H9 (cell line): ENCODE data around the gene RBM33. TPM values are rescaled to one million over a fixed set of nuclear protein-coding genes. Genes with fewer than 3 reads are reported as not detected.

Experiments used
- DNase-seq: peaks from one replicate; pipeline ENCODE4 v3.0.0-alpha.2; 2017
- H2AFZ ChIP-seq: one replicate; pipeline ENCODE4 v1.6.1; 2013; ENCODE audit warnings: mild to moderate bottlenecking, low read length, control low read depth, moderate library complexity
- H2AK5ac ChIP-seq: 2 replicates; pipeline ENCODE4 v1.6.1; 2013; ENCODE audit warnings: low read length, control low read depth, mixed read lengths; ENCODE audit not compliant: insufficient read length
- H2BK120ac ChIP-seq: one replicate; pipeline ENCODE4 v1.6.1; 2013; ENCODE audit warnings: low read depth, mild to moderate bottlenecking, low read length, control low read depth, inconsistent platforms; ENCODE audit not compliant: poor library complexity, severe bottlenecking
- H2BK12ac ChIP-seq: 2 replicates; pipeline ENCODE4 v1.6.1; 2013; ENCODE audit warnings: low read length, control low read depth, mixed read lengths, low read depth; ENCODE audit not compliant: insufficient read length
- H2BK15ac ChIP-seq: 2 replicates; pipeline ENCODE4 v1.6.1; 2013; ENCODE audit warnings: low read depth, low read length, control low read depth
- H2BK20ac ChIP-seq: one replicate; pipeline ENCODE4 v1.6.1; 2013; ENCODE audit warnings: low read depth, mild to moderate bottlenecking, low read length, control low read depth, inconsistent platforms; ENCODE audit not compliant: poor library complexity, severe bottlenecking
- H2BK5ac ChIP-seq: 2 replicates; pipeline ENCODE4 v1.6.1; 2013; ENCODE audit warnings: low read length, control low read depth, mixed read lengths; ENCODE audit not compliant: insufficient read length
- H3K14ac ChIP-seq: 2 replicates; pipeline ENCODE4 v1.6.1; 2013; ENCODE audit warnings: low read length, control low read depth; ENCODE audit not compliant: insufficient read depth
- H3K18ac ChIP-seq: 2 replicates; pipeline ENCODE4 v1.6.1; 2013; ENCODE audit warnings: low read depth, mild to moderate bottlenecking, mixed read lengths, low read length, control low read depth; ENCODE audit not compliant: insufficient read length
- H3K23ac ChIP-seq: 2 replicates; pipeline ENCODE4 v1.6.1; 2013; ENCODE audit warnings: low read length, control low read depth, mixed read lengths, low read depth; ENCODE audit not compliant: insufficient read length
- H3K23me2 ChIP-seq: 2 replicates; pipeline ENCODE4 v1.6.1; 2013; ENCODE audit warnings: low read depth, mild to moderate bottlenecking, mixed read lengths, low read length, control low read depth; ENCODE audit not compliant: insufficient read length, poor library complexity, severe bottlenecking
- H3K27ac ChIP-seq: 2 replicates; pipeline ENCODE4 v1.5.1; 2013; ENCODE audit warnings: low read length, control low read depth, mixed read lengths, low read depth; ENCODE audit not compliant: insufficient read length
- H3K27me3 ChIP-seq: 2 replicates; pipeline ENCODE4 v1.6.1; 2013; ENCODE audit warnings: low read length, control low read depth, inconsistent platforms; ENCODE audit not compliant: insufficient read depth
- H3K4ac ChIP-seq: 2 replicates; pipeline ENCODE4 v1.6.1; 2013; ENCODE audit warnings: low read depth, mild to moderate bottlenecking, control low read depth, inconsistent platforms, low read length, moderate library complexity
- H3K4me1 ChIP-seq: 2 replicates; pipeline ENCODE4 v1.6.1; 2013; ENCODE audit warnings: low read length, control low read depth, inconsistent platforms; ENCODE audit not compliant: insufficient read depth
- H3K4me2 ChIP-seq: 2 replicates; pipeline ENCODE4 v1.6.1; 2013; ENCODE audit warnings: low read length, control low read depth, mixed read lengths; ENCODE audit not compliant: insufficient read length, insufficient read depth
- H3K56ac ChIP-seq: 2 replicates; pipeline ENCODE4 v1.6.1; 2013; ENCODE audit warnings: low read depth, mild to moderate bottlenecking, mixed read lengths, low read length, control low read depth; ENCODE audit not compliant: insufficient read length
- H3K79me1 ChIP-seq: 2 replicates; pipeline ENCODE4 v1.6.1; 2013; ENCODE audit warnings: low read depth, mild to moderate bottlenecking, moderate library complexity, low read length, control low read depth, inconsistent platforms; ENCODE audit not compliant: insufficient read depth, poor library complexity, severe bottlenecking
- H3K79me2 ChIP-seq: 2 replicates; pipeline ENCODE4 v1.6.1; 2013; ENCODE audit warnings: low read length, control low read depth, inconsistent platforms; ENCODE audit not compliant: insufficient read depth
- H3K9ac ChIP-seq: 2 replicates; pipeline ENCODE4 v1.6.1; 2013; ENCODE audit warnings: low read length, control low read depth, mixed read lengths; ENCODE audit not compliant: insufficient read length; ENCODE audit errors: extremely low read depth
- H3K9me3 ChIP-seq: one replicate; pipeline ENCODE4 v1.6.1; 2013; ENCODE audit warnings: low read depth, low read length, inconsistent platforms; ENCODE audit not compliant: control insufficient read depth
- H3T11ph ChIP-seq: one replicate; pipeline ENCODE4 v1.6.1; 2013; ENCODE audit warnings: mild to moderate bottlenecking, low read length, control low read depth, inconsistent platforms
- H4K20me1 ChIP-seq: one replicate; pipeline ENCODE4 v1.6.1; 2013; ENCODE audit not compliant: control insufficient read depth, insufficient read length, insufficient read depth
- H4K5ac ChIP-seq: 2 replicates; pipeline ENCODE4 v1.6.1; 2013; ENCODE audit warnings: low read depth, mild to moderate bottlenecking, mixed read lengths, low read length, control low read depth; ENCODE audit not compliant: insufficient read length
- H4K8ac ChIP-seq: replicated peaks from 2 replicates; pipeline ENCODE4 v1.6.1; 2013; ENCODE audit warnings: low read length, control low read depth, mixed read lengths, low read depth; ENCODE audit not compliant: insufficient read length
- H4K91ac ChIP-seq: 2 replicates; pipeline ENCODE4 v1.6.1; 2013; ENCODE audit warnings: low read depth, mild to moderate bottlenecking, moderate library complexity, mixed read lengths, low read length, control low read depth; ENCODE audit not compliant: insufficient read length
- H3K27ac Mint-ChIP-seq, 3 experiments: 2 replicates in 2 of 3; 3 replicates in 1 of 3; pipeline ENCODE4 v1.8.0; 2020 to 2021; ENCODE audit warnings: mixed read lengths in 3 of 3, mild to moderate bottlenecking in 1 of 3, moderate library complexity in 1 of 3
- H3K27me3 Mint-ChIP-seq: 2 replicates; pipeline ENCODE4 v1.8.0; 2021; ENCODE audit warnings: low read depth, mild to moderate bottlenecking, moderate library complexity, mixed read lengths
- H3K36me3 Mint-ChIP-seq, 3 experiments: 2 replicates in 2 of 3; 3 replicates in 1 of 3; pipeline ENCODE4 v1.8.0; 2020 to 2021; ENCODE audit warnings: low read depth in 3 of 3, mixed read lengths in 3 of 3; ENCODE audit not compliant: insufficient read depth in 1 of 3
- H3K4me1 Mint-ChIP-seq, 2 experiments: 2 replicates each; pipeline ENCODE4 v1.8.0; 2020; ENCODE audit warnings: mixed read lengths in 2 of 2
- H3K4me3 Mint-ChIP-seq, 2 experiments: 2 replicates in 1 of 2; 3 replicates in 1 of 2; pipeline ENCODE4 v1.8.0; 2020 to 2021; ENCODE audit warnings: mild to moderate bottlenecking in 2 of 2, mixed read lengths in 2 of 2, moderate library complexity in 1 of 2
- H3K9me3 Mint-ChIP-seq, 2 experiments: 2 replicates in 1 of 2; 3 replicates in 1 of 2; pipeline ENCODE4 v1.8.0; 2020; ENCODE audit warnings: mild to moderate bottlenecking in 2 of 2, mixed read lengths in 2 of 2, moderate library complexity in 1 of 2
- WGBS: extraction: QIAGEN DNeasy Blood & Tissue Kit; methylation state at CpG from one replicate; pipeline ENCODE4 v1.1.7; 2013; ENCODE audit warnings: missing lambda C conversion rate, low lambda C conversion rate, mixed read lengths; ENCODE audit not compliant: insufficient read length; ENCODE audit errors: extremely low coverage; 5-methylcytosine and 5-hydroxymethylcytosine counted together
- total RNA-seq: library from RNA; stranded (reverse); gene quantifications from 2 replicates; pipeline ENCODE4 v1.2.1, GENCODE V29; 2021
- TF ChIP-seq, protein P1 (sequence below): fragments of 200-600 bp; sonication (generic); conservative IDR thresholded peaks from 3 replicates; pipeline ENCODE4 v1.8.0; 2021; ENCODE audit warnings: antibody characterized with exemption, mild to moderate bottlenecking

The RBM33 gene
- total RNA-seq, 1 experiment from 2014 or later: 71.3 TPM

- no peaks in the 10 kb centered on the region for H3K9me3 ChIP-seq
- no peak overlapping the region for H2BK20ac ChIP-seq
- H4K5ac ChIP-seq: no peak overlapping the region
- no peak overlapping the region for H4K8ac ChIP-seq
- H3K79me1 ChIP-seq: peaks cover 3% of the 10 kb centered on the region
- H3K4me1 ChIP-seq: no peaks in the 10 kb centered on the region; the same call in 1 of the 2 replicates
- TF ChIP-seq, protein P1, sequence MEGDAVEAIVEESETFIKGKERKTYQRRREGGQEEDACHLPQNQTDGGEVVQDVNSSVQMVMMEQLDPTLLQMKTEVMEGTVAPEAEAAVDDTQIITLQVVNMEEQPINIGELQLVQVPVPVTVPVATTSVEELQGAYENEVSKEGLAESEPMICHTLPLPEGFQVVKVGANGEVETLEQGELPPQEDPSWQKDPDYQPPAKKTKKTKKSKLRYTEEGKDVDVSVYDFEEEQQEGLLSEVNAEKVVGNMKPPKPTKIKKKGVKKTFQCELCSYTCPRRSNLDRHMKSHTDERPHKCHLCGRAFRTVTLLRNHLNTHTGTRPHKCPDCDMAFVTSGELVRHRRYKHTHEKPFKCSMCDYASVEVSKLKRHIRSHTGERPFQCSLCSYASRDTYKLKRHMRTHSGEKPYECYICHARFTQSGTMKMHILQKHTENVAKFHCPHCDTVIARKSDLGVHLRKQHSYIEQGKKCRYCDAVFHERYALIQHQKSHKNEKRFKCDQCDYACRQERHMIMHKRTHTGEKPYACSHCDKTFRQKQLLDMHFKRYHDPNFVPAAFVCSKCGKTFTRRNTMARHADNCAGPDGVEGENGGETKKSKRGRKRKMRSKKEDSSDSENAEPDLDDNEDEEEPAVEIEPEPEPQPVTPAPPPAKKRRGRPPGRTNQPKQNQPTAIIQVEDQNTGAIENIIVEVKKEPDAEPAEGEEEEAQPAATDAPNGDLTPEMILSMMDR: no peak
- H2AK5ac ChIP-seq: no peak overlapping the region
- no CpG with 5 or more reads among the region's 5 CpGs for WGBS
- no peaks in the 10 kb centered on the region for H4K20me1 ChIP-seq
- Mint-ChIP-seq H3K9me3 (peaks cover 6 to 13% of the 10 kb centered on the region in 2 experiments), H3K27ac (no peak overlapping the region), H3K36me3 (peaks cover 35 to 56% (median 42%) of the 10 kb centered on the region in 3 experiments; a peak in 6 of 7 replicates), H3K27me3 (no peaks in the 10 kb centered on the region), H3K4me3 (no peak overlapping the region), H3K4me1 (peaks cover 33 to 36% of the 10 kb centered on the region in 2 experiments)
- H3K18ac ChIP-seq: no peak overlapping the region
- H2BK120ac ChIP-seq: no peak overlapping the region
- H3K27ac ChIP-seq: no peak overlapping the region
- H2BK15ac ChIP-seq: no peak overlapping the region
- no peak for DNase-seq
- no peak overlapping the region for H3K4ac ChIP-seq
- no peak overlapping the region for H4K91ac ChIP-seq
- no peak overlapping the region for H3K56ac ChIP-seq
- H3K4me2 ChIP-seq: no peak overlapping the region
- no peak overlapping the region for H3K9ac ChIP-seq
- no peaks in the 10 kb centered on the region for H3K27me3 ChIP-seq
- no peaks in the 10 kb centered on the region for H3K23me2 ChIP-seq
- H2BK12ac ChIP-seq: no peak overlapping the region
- H3T11ph ChIP-seq: no peak overlapping the region
- H2AFZ ChIP-seq: no peak overlapping the region
- H3K79me2 ChIP-seq: peaks cover 13% of the 10 kb centered on the region; the same call in 1 of the 2 replicates
- H3K23ac ChIP-seq: no peak overlapping the region
- no peak overlapping the region for H2BK5ac ChIP-seq
- no peak overlapping the region for H3K14ac ChIP-seq
Measured at GRCh38 chr7:155683098-155683497, 38.6 kb downstream of the RBM33 start.
